ENCODE data around the gene SPO11. TPM values are rescaled to one million over a fixed set of nuclear protein-coding genes. Genes with fewer than 3 reads are reported as not detected.
A peak's percentile ranks its signal among the peaks of the same experiment; 100 is the strongest.

SPO11 gene
- polyA plus RNA-seq, 1 donor from 2014 or later = not detected

DNA sequence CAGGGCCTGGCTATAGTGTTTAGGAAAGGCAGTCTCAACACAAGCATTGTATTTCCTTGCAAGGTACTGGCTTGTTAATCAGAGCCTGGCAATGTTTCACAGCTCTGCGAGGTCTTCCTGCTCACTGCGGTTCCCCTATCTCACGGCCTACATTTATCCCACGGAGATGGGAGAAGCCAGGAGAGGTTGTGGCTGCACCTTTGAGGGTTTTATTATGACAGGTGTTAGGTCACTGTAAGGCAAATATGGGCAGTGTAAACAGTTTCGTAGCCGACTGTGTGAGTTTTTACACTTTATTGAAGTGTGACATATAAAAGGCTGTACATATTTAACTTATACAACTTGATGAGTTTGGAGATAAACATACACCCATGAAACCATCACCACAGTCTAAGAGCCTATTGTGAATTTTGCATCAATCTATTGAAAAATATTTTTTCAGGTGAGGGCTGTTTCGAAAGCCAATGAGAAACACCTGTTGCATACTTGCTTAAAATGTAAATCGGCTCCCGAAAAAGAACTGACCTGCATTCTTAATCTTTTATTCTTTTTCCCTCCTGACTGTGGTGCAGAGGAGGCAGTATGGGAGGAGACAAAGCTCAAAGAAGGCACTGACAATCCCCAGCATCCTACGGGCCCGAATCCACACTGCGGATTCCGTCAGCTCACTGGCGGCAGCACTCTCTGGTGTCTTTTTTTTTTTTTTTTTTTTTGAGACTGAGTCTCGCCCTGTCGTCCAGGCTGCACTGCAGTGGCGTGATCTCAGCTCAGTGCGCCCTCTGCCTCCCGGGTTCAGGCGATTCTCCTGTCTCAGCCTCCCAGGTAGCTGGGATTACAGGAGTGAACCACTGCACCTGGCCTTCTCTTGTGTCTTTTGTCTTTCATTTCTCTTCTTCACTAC, 54.1 kb downstream of the SPO11 start:
- no peaks in the 10 kb centered on the region for H3K9me3 Mint-ChIP-seq
- peak overlapping the region in 1 of 4 donors; percentile 29 for H3K4me3 Mint-ChIP-seq
- peaks cover 3% of the 10 kb centered on the region for H3K36me3 Mint-ChIP-seq
- H3K27me3 Mint-ChIP-seq = no peaks in the 10 kb centered on the region
- H3K27ac Mint-ChIP-seq = peak overlapping the region in 1 of 3 donors; percentile 64
- peaks cover 5 to 8% (median 8%) of the 10 kb centered on the region in 3 donors for H3K4me1 Mint-ChIP-seq

DNA sequence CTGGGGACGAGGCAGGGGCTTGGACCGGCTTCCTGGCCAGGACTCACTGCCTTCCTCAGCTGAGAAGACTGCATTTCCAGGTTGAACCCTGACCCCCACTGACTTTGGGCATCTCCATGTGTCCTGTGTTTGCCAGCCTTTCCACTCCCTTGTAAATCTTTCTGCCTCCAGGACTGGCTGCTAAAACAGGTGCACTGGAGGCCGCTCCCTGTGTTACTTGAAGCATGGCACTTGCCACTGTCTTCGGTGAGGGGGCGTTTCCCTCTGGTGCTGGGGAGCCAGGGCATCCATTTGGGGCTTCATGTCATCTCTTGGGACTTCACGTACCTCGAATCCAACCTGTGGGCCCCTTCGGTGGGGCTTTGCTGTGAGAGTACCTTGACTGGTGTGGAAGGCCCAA, 54.9 kb downstream of the SPO11 start:
- peaks cover 3% of the 10 kb centered on the region for H3K36me3 Mint-ChIP-seq
- H3K27me3 Mint-ChIP-seq = no peaks in the 10 kb centered on the region
- H3K4me1 Mint-ChIP-seq = peaks cover 6 to 11% (median 10%) of the 10 kb centered on the region in 3 donors
- no peaks in the 10 kb centered on the region for H3K9me3 Mint-ChIP-seq
- no peak overlapping the region for H3K4me3 Mint-ChIP-seq
- H3K27ac Mint-ChIP-seq = peak overlapping the region in 2 of 3 donors; percentile 53 to 71

DNA sequence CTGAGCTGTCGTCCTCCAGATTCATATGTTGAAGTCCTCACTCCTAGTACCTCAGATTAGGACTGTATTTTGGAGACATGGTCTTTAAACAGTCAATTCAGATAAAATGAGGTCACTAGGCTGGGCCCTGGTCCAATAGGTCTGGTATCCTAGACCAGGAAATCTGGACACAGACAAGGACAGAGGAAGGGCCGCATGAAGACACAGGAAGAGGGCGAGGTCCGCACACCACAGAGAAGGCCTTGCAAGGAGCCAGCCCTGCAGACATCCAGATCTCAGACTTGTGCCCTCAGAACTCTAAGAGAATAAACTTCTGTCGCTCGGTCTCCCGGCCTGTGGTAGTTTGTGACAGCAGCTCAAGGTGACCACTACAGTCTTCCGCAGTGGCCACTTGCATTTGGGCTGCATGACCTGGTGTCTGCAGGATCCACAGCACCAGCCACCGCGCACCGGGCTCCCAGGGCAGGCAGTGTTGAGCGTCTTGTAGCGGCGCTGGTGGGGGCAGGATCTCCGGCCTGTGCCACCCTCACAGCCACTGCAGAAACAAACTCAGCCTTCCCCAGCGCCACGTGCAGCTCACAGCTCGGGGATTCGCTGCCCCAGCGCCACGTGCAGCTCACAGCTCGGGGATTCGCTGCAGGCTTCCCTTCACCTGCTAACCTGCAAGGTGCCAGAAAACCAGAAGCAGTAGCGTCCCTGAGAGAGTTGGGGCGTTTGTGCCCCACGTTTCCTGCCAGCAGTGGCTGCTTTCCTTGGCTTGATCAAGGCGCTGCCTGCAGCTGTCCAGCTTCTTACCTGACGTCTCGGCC, 55.6 kb downstream of the SPO11 start:
- H3K9me3 Mint-ChIP-seq = no peaks in the 10 kb centered on the region
- H3K27me3 Mint-ChIP-seq = no peaks in the 10 kb centered on the region
- H3K4me1 Mint-ChIP-seq = peaks cover 10 to 14% (median 10%) of the 10 kb centered on the region in 3 donors
- H3K27ac Mint-ChIP-seq = peak overlapping the region in 2 of 3 donors; percentile 53 to 71
- H3K4me3 Mint-ChIP-seq = peak overlapping the region in 1 of 4 donors; percentile 48
- peaks cover 3% of the 10 kb centered on the region for H3K36me3 Mint-ChIP-seq

DNA sequence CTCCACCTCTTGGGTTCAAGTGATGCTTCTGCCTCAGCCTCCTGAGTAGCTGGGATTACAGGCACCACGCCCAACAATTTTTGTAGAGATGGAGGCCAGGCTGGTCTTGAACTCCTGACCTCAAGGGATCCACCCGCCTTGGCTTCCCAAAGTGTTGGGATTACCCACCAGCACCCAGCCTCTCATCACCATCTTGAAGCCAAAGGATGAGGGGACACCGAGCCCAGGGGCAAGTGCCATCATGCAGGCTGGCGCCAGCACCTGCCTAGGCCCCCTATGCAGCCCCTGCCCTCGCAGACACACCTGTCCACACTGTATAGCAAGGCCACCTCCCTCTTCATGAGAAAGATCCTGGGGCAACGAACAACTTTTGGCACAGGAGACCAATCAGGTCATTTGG, 56.3 kb downstream of the SPO11 start:
- H3K36me3 Mint-ChIP-seq = peaks cover 3% of the 10 kb centered on the region
- H3K9me3 Mint-ChIP-seq = no peaks in the 10 kb centered on the region
- peak overlapping the region in 1 of 3 donors; percentile 99 for H3K27ac Mint-ChIP-seq
- no peaks in the 10 kb centered on the region for H3K27me3 Mint-ChIP-seq
- peaks cover 13 to 18% (median 16%) of the 10 kb centered on the region in 3 donors for H3K4me1 Mint-ChIP-seq
- peak overlapping the region in 1 of 4 donors; percentile 20 for H3K4me3 Mint-ChIP-seq

DNA sequence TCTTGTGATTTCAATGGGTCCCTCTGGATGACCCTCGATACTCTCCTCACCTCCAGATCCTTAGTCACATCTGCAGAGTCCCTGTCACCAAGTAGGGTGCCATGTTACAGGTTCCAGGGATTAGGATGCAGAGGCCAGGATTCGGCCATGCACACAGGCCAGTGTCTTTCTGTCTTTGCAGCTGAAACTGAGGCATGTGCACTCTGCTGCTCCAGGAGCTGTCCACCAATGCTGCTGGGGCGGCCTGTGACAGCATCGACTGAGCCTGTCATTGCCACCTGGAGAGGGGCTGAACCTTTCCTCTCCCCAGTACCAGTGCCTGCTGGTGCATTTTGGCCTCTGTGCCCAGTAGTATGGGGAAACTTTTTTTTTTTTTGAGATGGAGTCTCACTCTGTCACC, 57.2 kb downstream of the SPO11 start:
- Mint-ChIP-seq H3K36me3 (peaks cover 3% of the 10 kb centered on the region), H3K4me1 (peaks cover 13 to 17% (median 15%) of the 10 kb centered on the region in 3 donors), H3K27me3 (no peaks in the 10 kb centered on the region), H3K9me3 (no peaks in the 10 kb centered on the region), H3K4me3 (peak overlapping the region in 1 of 4 donors; percentile 20), H3K27ac (peak overlapping the region in 1 of 3 donors; percentile 99)

DNA sequence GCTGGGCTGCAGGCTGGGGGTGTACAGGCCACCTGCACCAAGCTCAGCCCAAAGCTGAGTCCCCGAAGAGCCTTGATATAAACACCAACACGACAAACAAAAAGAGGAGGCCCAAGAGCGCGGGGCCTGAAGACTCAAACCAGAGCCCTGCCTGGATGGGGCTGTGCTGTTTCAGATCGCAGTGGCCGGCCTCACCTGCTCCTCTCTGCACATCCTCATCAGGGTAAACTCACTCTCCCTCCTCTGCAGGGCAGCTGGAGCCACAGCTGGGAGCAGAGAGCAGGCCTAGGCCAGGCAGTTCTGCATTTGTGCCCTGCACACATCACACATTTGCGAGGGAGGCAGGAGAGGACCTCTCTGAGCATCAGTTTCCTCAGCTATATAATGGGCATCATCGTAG, 57.9 kb downstream of the SPO11 start:
- peaks cover 2% of the 10 kb centered on the region for H3K36me3 Mint-ChIP-seq
- peak overlapping the region in 2 of 3 donors; percentile 95 to 99 for H3K27ac Mint-ChIP-seq
- peaks cover 7 to 18% (median 14%) of the 10 kb centered on the region in 3 donors for H3K4me1 Mint-ChIP-seq
- H3K9me3 Mint-ChIP-seq = no peaks in the 10 kb centered on the region
- no peaks in the 10 kb centered on the region for H3K27me3 Mint-ChIP-seq
- peak overlapping the region in 1 of 4 donors; percentile 92 for H3K4me3 Mint-ChIP-seq

DNA sequence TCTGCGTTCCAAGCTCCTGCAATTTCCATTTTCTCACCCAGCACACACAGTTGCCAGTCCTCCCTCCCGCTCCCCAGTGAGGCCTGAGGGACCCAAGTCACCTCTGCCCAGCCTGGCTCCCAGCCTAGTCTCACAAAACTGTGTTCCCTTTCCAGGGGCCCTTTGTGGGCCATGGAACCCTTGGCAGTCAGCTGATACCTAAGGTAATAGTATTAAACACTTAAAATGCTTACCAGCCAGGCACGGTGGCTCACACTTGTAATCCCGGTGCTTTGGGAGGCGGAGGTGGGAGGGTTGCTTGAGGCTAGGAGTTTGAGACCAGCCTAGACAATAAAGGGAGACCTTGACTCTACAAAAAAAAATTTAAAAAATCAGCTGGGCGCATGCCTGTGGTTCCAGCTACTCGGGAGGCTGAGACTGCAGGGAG, 58.4 kb downstream of the SPO11 start:
- peaks cover 12 to 23% (median 13%) of the 10 kb centered on the region in 3 donors for H3K4me1 Mint-ChIP-seq
- peak overlapping the region in 1 of 4 donors; percentile 92 for H3K4me3 Mint-ChIP-seq
- H3K36me3 Mint-ChIP-seq = peaks cover 3% of the 10 kb centered on the region
- H3K9me3 Mint-ChIP-seq = no peaks in the 10 kb centered on the region
- no peaks in the 10 kb centered on the region for H3K27me3 Mint-ChIP-seq
- H3K27ac Mint-ChIP-seq = peak overlapping the region in 2 of 3 donors; percentile 95 to 99

DNA sequence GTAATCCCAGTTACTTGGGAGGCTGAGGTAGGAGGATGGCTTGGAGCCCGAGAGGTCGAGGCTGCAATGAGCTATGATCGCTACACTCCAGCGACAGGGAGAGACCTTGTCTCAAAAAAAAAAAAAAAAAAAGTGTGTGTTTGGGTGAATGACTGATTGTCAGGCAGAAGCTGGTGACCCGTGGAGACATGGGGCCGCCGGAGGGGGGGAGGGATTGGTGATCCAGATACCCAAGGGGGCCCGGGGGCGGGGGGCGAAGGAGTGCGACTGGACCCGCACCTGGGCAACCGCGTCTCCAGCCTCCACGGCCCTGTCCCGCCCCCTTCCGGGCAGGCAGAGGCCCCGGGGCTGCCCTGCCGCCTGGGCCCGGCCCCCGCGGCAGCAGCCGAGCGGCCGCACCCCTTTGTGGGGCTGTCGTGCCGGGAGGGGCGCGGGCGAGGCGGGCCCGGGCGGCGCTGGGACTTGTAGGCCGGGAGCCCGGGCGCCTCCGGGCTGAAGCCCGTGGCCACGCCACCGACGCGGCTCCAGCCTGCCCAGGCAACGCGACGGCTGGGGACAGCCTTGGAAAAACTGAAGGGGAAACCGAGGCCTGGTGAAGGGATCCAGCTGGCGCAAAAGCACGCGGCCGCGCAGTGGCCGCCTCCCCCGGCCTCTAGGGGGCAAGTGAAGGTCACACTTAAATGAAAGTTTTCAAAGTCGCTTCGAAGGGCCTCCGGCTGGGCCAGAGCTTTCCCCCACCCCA, 59.5 kb downstream of the SPO11 start:
- peak overlapping the region; percentile 87 to 97 (median 96) for H3K4me3 Mint-ChIP-seq
- peaks cover 20 to 27% (median 23%) of the 10 kb centered on the region in 3 donors for H3K4me1 Mint-ChIP-seq
- no peaks in the 10 kb centered on the region for H3K27me3 Mint-ChIP-seq
- peaks cover 4% of the 10 kb centered on the region for H3K36me3 Mint-ChIP-seq
- peaks cover 0 to 1% (median 0%) of the 10 kb centered on the region in 3 donors for H3K9me3 Mint-ChIP-seq
- peak overlapping the region; percentile 97 to 100 (median 99) for H3K27ac Mint-ChIP-seq

DNA sequence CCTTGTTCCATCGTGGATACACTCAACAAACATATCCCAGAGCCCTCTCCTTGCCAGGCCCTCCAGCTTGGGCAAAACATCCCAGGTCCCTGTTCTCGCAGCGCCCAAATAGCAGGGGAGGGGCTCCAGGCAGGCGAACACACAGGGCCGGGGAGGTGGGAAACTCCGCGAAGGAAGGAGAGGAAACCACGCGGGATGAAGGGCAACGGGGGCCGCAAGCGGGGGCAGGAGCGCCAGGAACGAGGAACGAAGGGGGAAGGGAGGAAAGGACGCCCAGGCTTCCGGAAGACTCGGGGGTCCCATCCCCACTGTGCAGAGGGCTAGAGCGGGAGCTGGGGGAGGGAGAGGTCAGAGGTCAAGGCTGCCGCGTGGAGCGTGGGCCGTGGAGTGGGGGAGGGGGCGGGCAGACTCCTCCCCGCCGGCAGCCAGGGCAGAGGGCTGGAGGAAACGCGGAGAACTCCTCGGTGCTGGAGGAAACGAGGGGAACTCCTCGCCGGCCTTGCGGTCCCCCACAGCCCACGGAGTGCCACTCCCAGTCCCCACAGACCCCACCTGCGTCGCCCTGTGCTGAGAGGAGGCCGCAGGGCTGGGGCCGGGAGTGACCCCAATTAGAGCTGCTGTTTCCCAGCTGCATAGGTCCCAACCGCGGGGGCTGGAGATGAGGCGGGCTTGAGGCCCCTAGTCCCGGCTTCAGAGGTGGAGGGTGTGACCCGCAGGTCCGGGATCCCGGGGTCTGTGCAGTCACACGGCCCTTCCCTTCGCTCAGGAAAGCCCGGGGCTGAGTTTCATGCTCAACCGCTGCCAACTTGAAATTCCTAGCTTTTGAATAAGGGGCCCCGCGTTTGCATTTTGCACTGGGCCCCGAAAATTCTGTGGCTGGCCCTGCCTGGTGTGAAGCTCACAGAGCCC, 60.3 kb downstream of the SPO11 start:
- Mint-ChIP-seq H3K27me3 (no peaks in the 10 kb centered on the region), H3K4me3 (peak overlapping the region; percentile 87 to 97 (median 96)), H3K9me3 (peaks cover 0 to 1% (median 0%) of the 10 kb centered on the region in 3 donors), H3K27ac (peak overlapping the region; percentile 97 to 100 (median 99)), H3K36me3 (peaks cover 3% of the 10 kb centered on the region), H3K4me1 (peaks cover 20 to 27% (median 26%) of the 10 kb centered on the region in 3 donors)

DNA sequence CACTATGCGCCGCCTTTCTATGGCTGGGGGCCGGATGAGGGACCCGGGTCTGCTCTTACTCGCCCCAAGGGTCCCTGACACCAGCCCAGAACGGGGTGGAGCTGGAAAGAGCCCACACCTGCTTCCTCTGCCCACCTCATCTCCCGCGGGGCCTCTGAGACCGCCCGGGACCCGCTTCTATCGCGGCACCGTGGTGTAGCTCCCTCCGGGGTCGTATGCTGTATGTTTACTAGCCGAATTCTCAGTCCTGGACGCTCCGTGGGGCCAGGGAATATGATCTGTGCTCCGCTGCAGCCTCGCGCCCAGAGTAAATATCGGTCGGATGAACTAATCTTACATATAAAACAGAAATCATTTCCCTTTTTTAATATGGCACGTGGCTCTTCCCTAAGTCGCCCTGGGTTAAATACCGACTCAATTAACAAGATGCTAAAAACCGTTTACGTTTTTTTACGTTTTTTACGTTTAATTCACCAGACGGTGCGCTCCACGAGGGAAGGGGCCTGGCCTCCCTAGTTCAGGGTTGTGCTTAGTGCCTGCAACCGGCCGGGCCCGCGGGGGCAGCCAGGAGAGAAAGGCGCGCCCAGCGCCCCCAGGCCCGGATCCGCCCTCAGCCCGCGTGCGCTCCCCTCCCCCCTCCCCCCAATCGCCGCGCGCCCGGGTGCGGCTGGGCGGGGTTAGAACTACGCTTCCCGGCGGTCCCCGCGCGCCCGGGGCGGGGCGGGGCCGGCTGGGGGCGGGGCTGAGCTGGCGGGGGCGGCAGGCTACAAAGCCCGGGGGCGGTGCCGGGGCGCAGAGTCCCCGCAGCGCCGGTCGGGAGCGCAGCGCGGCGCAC, 61.2 kb downstream of the SPO11 start, which contains the start of gene RBM38:
Gene RBM38, plus strand, starts transcription at position 793 of the 835 bp plus-strand sequence. CDS start 186 bp downstream, outside the sequence.
- Mint-ChIP-seq H3K4me1 (peaks cover 21 to 28% (median 27%) of the 10 kb centered on the region in 3 donors), H3K27me3 (no peaks in the 10 kb centered on the region), H3K9me3 (peaks cover 0 to 1% (median 0%) of the 10 kb centered on the region in 3 donors), H3K4me3 (peak within 1 kb of the TSS; percentile 91 to 97 (median 96)), H3K27ac (peak within 1 kb of the TSS; percentile 99 to 100 (median 99)), H3K36me3 (peaks cover 3% of the 10 kb centered on the region)

DNA sequence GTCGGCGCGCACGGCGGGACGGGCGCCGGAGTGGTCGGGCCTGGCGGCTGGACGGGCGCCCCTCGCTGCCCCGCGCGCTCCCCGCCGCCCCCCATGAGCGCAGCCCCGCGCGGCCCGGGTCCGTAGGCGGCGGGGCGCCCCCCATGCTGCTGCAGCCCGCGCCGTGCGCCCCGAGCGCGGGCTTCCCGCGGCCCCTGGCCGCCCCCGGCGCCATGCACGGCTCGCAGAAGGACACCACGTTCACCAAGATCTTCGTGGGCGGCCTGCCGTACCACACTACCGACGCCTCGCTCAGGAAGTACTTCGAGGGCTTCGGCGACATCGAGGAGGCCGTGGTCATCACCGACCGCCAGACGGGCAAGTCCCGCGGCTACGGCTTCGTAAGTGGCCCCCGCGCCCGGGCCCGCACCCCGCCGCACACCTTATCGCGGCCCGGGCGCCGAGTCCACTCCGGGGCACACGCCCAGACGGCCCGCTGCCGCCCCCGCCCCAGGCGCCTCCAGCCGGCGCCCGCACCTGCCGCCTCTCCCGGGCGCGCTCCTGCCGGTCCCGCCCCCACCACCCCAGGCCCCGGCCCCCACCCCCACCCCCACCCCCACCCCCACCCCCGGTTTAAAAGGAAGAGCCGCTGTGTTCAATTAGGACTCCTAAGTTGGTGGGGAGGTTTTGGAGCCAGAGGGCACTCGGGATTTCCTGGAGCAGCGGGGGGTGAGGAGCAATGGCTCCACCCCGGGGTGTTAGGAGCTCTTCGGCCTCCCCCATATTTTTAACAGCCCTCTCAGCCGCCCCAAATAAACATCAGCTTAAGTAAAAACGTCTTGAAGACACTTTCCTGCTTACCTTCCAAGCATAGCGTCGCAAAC, 62.1 kb downstream of the SPO11 start:
- peaks cover 0 to 1% (median 0%) of the 10 kb centered on the region in 3 donors for H3K9me3 Mint-ChIP-seq
- no peaks in the 10 kb centered on the region for H3K27me3 Mint-ChIP-seq
- H3K4me1 Mint-ChIP-seq = peaks cover 27 to 34% (median 27%) of the 10 kb centered on the region in 3 donors
- H3K4me3 Mint-ChIP-seq = peak overlapping the region; percentile 80 to 97 (median 92)
- H3K36me3 Mint-ChIP-seq = peaks cover 3% of the 10 kb centered on the region
- peak overlapping the region; percentile 84 to 99 (median 97) for H3K27ac Mint-ChIP-seq

All from IgD-negative memory B cell (primary cell).